Smooth muscle cell (in vitro differentiated cells): ENCODE measurements around the gene LDLRAD4. TPM values are rescaled to one million over a fixed set of nuclear protein-coding genes. Genes with fewer than 3 reads are reported as not detected.
A peak's percentile ranks its signal among the peaks of the same experiment; 100 is the strongest.

Experiments used
- DNase-seq: peaks from one replicate; lab custom pipeline; 2025; ENCODE audit not compliant: unreplicated experiment; lab: John Stamatoyannopoulos, UW
- H2AFZ ChIP-seq: fragments of 200-600 bp; sonication (generic); 2 replicates; pipeline ENCODE4 v1.6.0; 2016; ENCODE audit warnings: antibody characterized with exemption, low read depth, mild to moderate bottlenecking
- H3F3A ChIP-seq: fragments of 200-600 bp; sonication (generic); 2 replicates; pipeline ENCODE4 v1.6.0; 2017; ENCODE audit warnings: antibody characterized with exemption, low read depth
- H3K27ac ChIP-seq: fragments of 200-600 bp; sonication (generic); 2 replicates; pipeline ENCODE4 v1.5.1; 2016; ENCODE audit warnings: low read depth, mild to moderate bottlenecking
- H3K27me3 ChIP-seq: fragments of 200-600 bp; sonication (generic); 2 replicates; pipeline ENCODE4 v1.6.1; 2016; ENCODE audit warnings: low read depth, mild to moderate bottlenecking
- H3K36me3 ChIP-seq: fragments of 200-600 bp; sonication (generic); 2 replicates; pipeline ENCODE4 v1.5.1; 2016; ENCODE audit warnings: low read depth
- H3K4me1 ChIP-seq: fragments of 200-600 bp; sonication (generic); 2 replicates; pipeline ENCODE4 v1.5.1; 2016; ENCODE audit warnings: low read depth
- H3K4me2 ChIP-seq: fragments of 200-600 bp; sonication (generic); 2 replicates; pipeline ENCODE4 v1.6.0; 2016; ENCODE audit warnings: mild to moderate bottlenecking
- H3K4me3 ChIP-seq: fragments of 200-600 bp; sonication (generic); 2 replicates; pipeline ENCODE4 v1.5.1; 2016; ENCODE audit warnings: mild to moderate bottlenecking
- H3K79me2 ChIP-seq: fragments of 200-600 bp; sonication (generic); 2 replicates; pipeline ENCODE4 v1.6.0; 2016; ENCODE audit warnings: low read depth, mild to moderate bottlenecking
- H3K9ac ChIP-seq: fragments of 200-600 bp; sonication (generic); 2 replicates; pipeline ENCODE4 v1.6.0; 2016; ENCODE audit warnings: low read depth
- H3K9me3 ChIP-seq: fragments of 200-600 bp; sonication (generic); replicated peaks from 2 replicates; pipeline ENCODE4 v1.5.1; 2016; ENCODE audit warnings: low read depth
- H4K20me1 ChIP-seq: fragments of 200-600 bp; sonication (generic); 2 replicates; pipeline ENCODE4 v1.6.0; 2016; ENCODE audit warnings: low read depth
- WGBS: methylation state at CpG from one replicate; pipeline ENCODE4 v1.1.7; 2016; ENCODE audit warnings: low lambda C conversion rate; 5-methylcytosine and 5-hydroxymethylcytosine counted together
- polyA plus RNA-seq: library from polyadenylated mRNA; unstranded; fragments of >200 nt; fragmentation: Nextera tagmentation; extraction: Ambion mirVana; gene quantifications from 2 replicates; pipeline ENCODE4 v1.2.1, GENCODE V29; 2016
- total RNA-seq: library from RNA; depleted of rRNA; stranded (reverse); fragments of >200 nt; gene quantifications from 2 replicates; pipeline ENCODE4 v1.2.3, GENCODE V29; 2014
- TF ChIP-seq, protein P1 (sequence below): fragments of 200-600 bp; sonication (generic); IDR thresholded peaks from 2 replicates; pipeline ENCODE4 v1.5.1; 2017; ENCODE audit warnings: borderline replicate concordance, mild to moderate bottlenecking, antibody characterized with exemption; ENCODE audit not compliant: insufficient read depth, poor library complexity, severe bottlenecking

LDLRAD4 gene
- total and polyA plus RNA-seq, 2 experiments from 2014 or later = 36.2 to 48.3 TPM

DNA sequence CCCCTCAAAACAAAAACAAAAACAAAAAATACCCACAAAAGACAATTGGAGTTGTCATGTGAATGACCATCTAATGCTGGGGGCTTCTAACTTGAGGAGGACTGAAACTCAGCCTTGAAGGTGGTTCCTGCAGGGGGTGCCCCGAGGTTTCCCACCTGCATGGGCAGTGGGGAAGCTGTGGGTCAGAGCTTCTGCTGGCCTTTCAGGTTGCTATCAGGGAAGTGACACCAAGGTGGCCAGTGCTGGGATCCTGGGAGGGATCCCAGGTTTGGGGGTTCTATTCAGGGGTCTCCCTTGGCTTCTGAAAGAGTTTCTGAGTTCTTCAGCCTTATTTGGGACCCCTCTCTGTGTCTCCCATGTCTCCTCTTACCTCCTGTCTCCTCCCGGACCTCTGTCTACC, 62.8 kb downstream of the LDLRAD4 start:
- Histone ChIP-seq H3K79me2 (peaks cover 64% of the 10 kb centered on the region), H3K4me1 (peaks cover 24% of the 10 kb centered on the region), H4K20me1 (peaks cover 9% of the 10 kb centered on the region), H3F3A (peaks cover 25% of the 10 kb centered on the region), H3K27ac (peak overlapping the region; percentile 87), H3K9ac (no peak overlapping the region), H3K9me3 (no peaks in the 10 kb centered on the region), H2AFZ (no peak overlapping the region), H3K27me3 (no peaks in the 10 kb centered on the region), H3K4me2 (no peak overlapping the region), H3K36me3 (no peaks in the 10 kb centered on the region), H3K4me3 (no peak overlapping the region)
- DNase-seq = no peak
- TF ChIP-seq, protein P1, sequence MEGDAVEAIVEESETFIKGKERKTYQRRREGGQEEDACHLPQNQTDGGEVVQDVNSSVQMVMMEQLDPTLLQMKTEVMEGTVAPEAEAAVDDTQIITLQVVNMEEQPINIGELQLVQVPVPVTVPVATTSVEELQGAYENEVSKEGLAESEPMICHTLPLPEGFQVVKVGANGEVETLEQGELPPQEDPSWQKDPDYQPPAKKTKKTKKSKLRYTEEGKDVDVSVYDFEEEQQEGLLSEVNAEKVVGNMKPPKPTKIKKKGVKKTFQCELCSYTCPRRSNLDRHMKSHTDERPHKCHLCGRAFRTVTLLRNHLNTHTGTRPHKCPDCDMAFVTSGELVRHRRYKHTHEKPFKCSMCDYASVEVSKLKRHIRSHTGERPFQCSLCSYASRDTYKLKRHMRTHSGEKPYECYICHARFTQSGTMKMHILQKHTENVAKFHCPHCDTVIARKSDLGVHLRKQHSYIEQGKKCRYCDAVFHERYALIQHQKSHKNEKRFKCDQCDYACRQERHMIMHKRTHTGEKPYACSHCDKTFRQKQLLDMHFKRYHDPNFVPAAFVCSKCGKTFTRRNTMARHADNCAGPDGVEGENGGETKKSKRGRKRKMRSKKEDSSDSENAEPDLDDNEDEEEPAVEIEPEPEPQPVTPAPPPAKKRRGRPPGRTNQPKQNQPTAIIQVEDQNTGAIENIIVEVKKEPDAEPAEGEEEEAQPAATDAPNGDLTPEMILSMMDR = no peak
- WGBS = 100% methylated on average over 2 of the region's 2 CpGs

DNA sequence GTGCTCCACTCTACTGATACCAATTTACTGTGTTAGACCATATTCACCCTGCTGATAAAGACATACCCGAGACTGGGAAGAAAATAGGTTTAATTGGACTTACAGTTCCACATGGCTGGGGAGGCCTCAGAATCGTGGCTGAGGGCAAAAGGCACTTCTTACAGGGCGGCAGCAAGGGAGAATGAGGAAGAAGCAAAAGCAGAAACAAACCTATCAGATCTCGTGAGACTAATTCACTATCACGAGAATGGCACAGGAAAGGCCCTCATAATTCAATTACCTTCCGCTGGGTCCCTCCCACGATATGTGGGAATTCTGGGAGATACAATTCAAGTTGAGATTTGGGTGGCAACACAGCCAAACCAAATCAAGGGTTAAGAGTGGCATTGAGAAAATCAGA, 65.2 kb downstream of the LDLRAD4 start:
- no peak overlapping the region for H3K9ac ChIP-seq
- TF ChIP-seq, protein P1 = no peak
- H3K27me3 ChIP-seq = no peaks in the 10 kb centered on the region
- peak overlapping the region; percentile 52 for H3K4me2 ChIP-seq
- no peaks in the 10 kb centered on the region for H3K9me3 ChIP-seq
- no peaks in the 10 kb centered on the region for H4K20me1 ChIP-seq
- H2AFZ ChIP-seq = no peak overlapping the region
- no peak for DNase-seq
- H3K79me2 ChIP-seq = peaks cover 51% of the 10 kb centered on the region
- WGBS = 83% methylated on average over 7 of the region's 7 CpGs
- H3K4me3 ChIP-seq = no peak overlapping the region
- H3K27ac ChIP-seq = peak overlapping the region; percentile 20
- peaks cover 36% of the 10 kb centered on the region for H3F3A ChIP-seq
- H3K36me3 ChIP-seq = no peaks in the 10 kb centered on the region
- peaks cover 19% of the 10 kb centered on the region for H3K4me1 ChIP-seq

DNA sequence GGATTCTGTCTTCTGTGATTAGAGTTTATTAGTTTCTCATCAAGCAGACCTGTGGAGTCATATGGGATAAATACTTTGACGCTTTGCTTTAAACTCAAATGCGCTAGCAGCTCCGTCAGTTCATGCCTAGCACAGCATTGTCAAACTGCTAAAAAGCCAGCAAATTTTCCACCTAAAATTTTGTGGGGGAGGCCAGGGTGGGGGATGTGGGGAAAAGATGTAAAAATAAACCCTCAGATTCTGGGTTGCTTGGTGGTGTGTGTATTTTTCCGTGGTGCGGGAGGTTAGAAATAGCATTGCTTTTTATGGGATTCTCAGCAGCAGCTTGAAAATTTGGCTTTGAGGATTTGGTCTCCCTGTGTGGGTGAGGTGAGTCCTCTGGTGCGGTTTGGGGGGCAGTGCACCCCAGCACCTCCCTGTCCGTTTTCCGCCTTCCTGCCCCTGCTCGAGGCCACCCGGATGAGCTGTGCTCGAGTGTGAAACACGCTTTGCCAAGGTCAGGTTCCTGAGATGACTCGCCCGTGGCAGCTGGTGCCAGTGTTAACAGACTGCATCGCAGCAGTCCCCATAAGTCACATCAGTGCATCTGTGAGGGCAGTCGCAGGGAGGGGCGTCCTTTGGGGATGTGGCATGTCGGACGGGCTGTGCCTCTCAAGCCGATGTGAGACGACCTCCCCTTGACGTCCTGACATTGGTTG, 65.9 kb downstream of the LDLRAD4 start:
- peaks cover 14% of the 10 kb centered on the region for H3K4me1 ChIP-seq
- no peak overlapping the region for H2AFZ ChIP-seq
- DNase-seq = no peak
- TF ChIP-seq, protein P1 = no peak
- no peak overlapping the region for H3K9ac ChIP-seq
- H3K9me3 ChIP-seq = no peaks in the 10 kb centered on the region
- no peaks in the 10 kb centered on the region for H4K20me1 ChIP-seq
- H3K36me3 ChIP-seq = no peaks in the 10 kb centered on the region
- no peak overlapping the region for H3K4me3 ChIP-seq
- H3F3A ChIP-seq = peaks cover 35% of the 10 kb centered on the region
- peaks cover 51% of the 10 kb centered on the region for H3K79me2 ChIP-seq
- peak overlapping the region; percentile 52 for H3K4me2 ChIP-seq
- no peaks in the 10 kb centered on the region for H3K27me3 ChIP-seq
- H3K27ac ChIP-seq = peak overlapping the region; percentile 36
- WGBS = 64% methylated on average over 22 of the region's 22 CpGs

DNA sequence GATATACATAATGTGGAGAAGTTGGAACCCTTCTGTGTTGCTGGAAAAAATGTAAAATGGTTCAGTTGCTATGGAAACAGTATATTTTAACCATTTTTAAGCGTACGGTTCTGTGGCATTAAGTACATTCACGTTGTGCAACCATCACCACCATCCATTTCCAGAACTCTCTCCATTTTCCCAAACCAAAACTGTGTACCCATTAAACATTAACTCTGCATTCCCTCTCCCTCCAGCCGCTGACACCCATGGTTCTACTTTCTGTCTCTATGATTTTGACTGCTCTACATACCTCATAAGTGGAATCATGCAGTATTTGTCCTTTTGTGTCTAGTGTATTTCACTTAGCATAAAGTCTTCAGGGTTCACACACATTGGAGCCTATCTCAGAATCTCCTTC, 67.3 kb downstream of the LDLRAD4 start:
- peak overlapping the region; percentile 36 for H3K27ac ChIP-seq
- H3K9me3 ChIP-seq = no peaks in the 10 kb centered on the region
- H3K4me3 ChIP-seq = no peak overlapping the region
- TF ChIP-seq, protein P1 = no peak
- DNase-seq = no peak
- peaks cover 51% of the 10 kb centered on the region for H3K79me2 ChIP-seq
- H4K20me1 ChIP-seq = no peaks in the 10 kb centered on the region
- H3K27me3 ChIP-seq = no peaks in the 10 kb centered on the region
- no peak overlapping the region for H3K4me2 ChIP-seq
- 95% methylated on average over 4 of the region's 4 CpGs for WGBS
- peaks cover 41% of the 10 kb centered on the region for H3F3A ChIP-seq
- H3K36me3 ChIP-seq = no peaks in the 10 kb centered on the region
- no peak overlapping the region for H3K9ac ChIP-seq
- H2AFZ ChIP-seq = no peak overlapping the region
- H3K4me1 ChIP-seq = peaks cover 11% of the 10 kb centered on the region
